H9 (cell line): Measurements from ENCODE around the gene TEX22. TPM values are rescaled to one million over a fixed set of nuclear protein-coding genes. Genes with fewer than 3 reads are reported as not detected.

ENCODE experiments used
- DNase-seq: peaks from one replicate; pipeline ENCODE4 v3.0.0-alpha.2; 2017
- H2AFZ ChIP-seq: one replicate; pipeline ENCODE4 v1.6.1; 2013; ENCODE audit warnings: mild to moderate bottlenecking, low read length, control low read depth, moderate library complexity
- H2AK5ac ChIP-seq: 2 replicates; pipeline ENCODE4 v1.6.1; 2013; ENCODE audit warnings: low read length, control low read depth, mixed read lengths; ENCODE audit not compliant: insufficient read length
- H2BK120ac ChIP-seq: one replicate; pipeline ENCODE4 v1.6.1; 2013; ENCODE audit warnings: low read depth, mild to moderate bottlenecking, low read length, control low read depth, inconsistent platforms; ENCODE audit not compliant: poor library complexity, severe bottlenecking
- H2BK12ac ChIP-seq: 2 replicates; pipeline ENCODE4 v1.6.1; 2013; ENCODE audit warnings: low read length, control low read depth, mixed read lengths, low read depth; ENCODE audit not compliant: insufficient read length
- H2BK15ac ChIP-seq: 2 replicates; pipeline ENCODE4 v1.6.1; 2013; ENCODE audit warnings: low read depth, low read length, control low read depth
- H2BK20ac ChIP-seq: one replicate; pipeline ENCODE4 v1.6.1; 2013; ENCODE audit warnings: low read depth, mild to moderate bottlenecking, low read length, control low read depth, inconsistent platforms; ENCODE audit not compliant: poor library complexity, severe bottlenecking
- H2BK5ac ChIP-seq: 2 replicates; pipeline ENCODE4 v1.6.1; 2013; ENCODE audit warnings: low read length, control low read depth, mixed read lengths; ENCODE audit not compliant: insufficient read length
- H3K14ac ChIP-seq: 2 replicates; pipeline ENCODE4 v1.6.1; 2013; ENCODE audit warnings: low read length, control low read depth; ENCODE audit not compliant: insufficient read depth
- H3K18ac ChIP-seq: 2 replicates; pipeline ENCODE4 v1.6.1; 2013; ENCODE audit warnings: low read depth, mild to moderate bottlenecking, mixed read lengths, low read length, control low read depth; ENCODE audit not compliant: insufficient read length
- H3K23ac ChIP-seq: 2 replicates; pipeline ENCODE4 v1.6.1; 2013; ENCODE audit warnings: low read length, control low read depth, mixed read lengths, low read depth; ENCODE audit not compliant: insufficient read length
- H3K23me2 ChIP-seq: 2 replicates; pipeline ENCODE4 v1.6.1; 2013; ENCODE audit warnings: low read depth, mild to moderate bottlenecking, mixed read lengths, low read length, control low read depth; ENCODE audit not compliant: insufficient read length, poor library complexity, severe bottlenecking
- H3K27ac ChIP-seq: 2 replicates; pipeline ENCODE4 v1.5.1; 2013; ENCODE audit warnings: low read length, control low read depth, mixed read lengths, low read depth; ENCODE audit not compliant: insufficient read length
- H3K27me3 ChIP-seq: 2 replicates; pipeline ENCODE4 v1.6.1; 2013; ENCODE audit warnings: low read length, control low read depth, inconsistent platforms; ENCODE audit not compliant: insufficient read depth
- H3K4ac ChIP-seq: 2 replicates; pipeline ENCODE4 v1.6.1; 2013; ENCODE audit warnings: low read depth, mild to moderate bottlenecking, control low read depth, inconsistent platforms, low read length, moderate library complexity
- H3K4me1 ChIP-seq: 2 replicates; pipeline ENCODE4 v1.6.1; 2013; ENCODE audit warnings: low read length, control low read depth, inconsistent platforms; ENCODE audit not compliant: insufficient read depth
- H3K4me2 ChIP-seq: 2 replicates; pipeline ENCODE4 v1.6.1; 2013; ENCODE audit warnings: low read length, control low read depth, mixed read lengths; ENCODE audit not compliant: insufficient read length, insufficient read depth
- H3K56ac ChIP-seq: 2 replicates; pipeline ENCODE4 v1.6.1; 2013; ENCODE audit warnings: low read depth, mild to moderate bottlenecking, mixed read lengths, low read length, control low read depth; ENCODE audit not compliant: insufficient read length
- H3K79me1 ChIP-seq: 2 replicates; pipeline ENCODE4 v1.6.1; 2013; ENCODE audit warnings: low read depth, mild to moderate bottlenecking, moderate library complexity, low read length, control low read depth, inconsistent platforms; ENCODE audit not compliant: insufficient read depth, poor library complexity, severe bottlenecking
- H3K79me2 ChIP-seq: 2 replicates; pipeline ENCODE4 v1.6.1; 2013; ENCODE audit warnings: low read length, control low read depth, inconsistent platforms; ENCODE audit not compliant: insufficient read depth
- H3K9ac ChIP-seq: 2 replicates; pipeline ENCODE4 v1.6.1; 2013; ENCODE audit warnings: low read length, control low read depth, mixed read lengths; ENCODE audit not compliant: insufficient read length; ENCODE audit errors: extremely low read depth
- H3K9me3 ChIP-seq: one replicate; pipeline ENCODE4 v1.6.1; 2013; ENCODE audit warnings: low read depth, low read length, inconsistent platforms; ENCODE audit not compliant: control insufficient read depth
- H3T11ph ChIP-seq: one replicate; pipeline ENCODE4 v1.6.1; 2013; ENCODE audit warnings: mild to moderate bottlenecking, low read length, control low read depth, inconsistent platforms
- H4K20me1 ChIP-seq: one replicate; pipeline ENCODE4 v1.6.1; 2013; ENCODE audit not compliant: control insufficient read depth, insufficient read length, insufficient read depth
- H4K5ac ChIP-seq: 2 replicates; pipeline ENCODE4 v1.6.1; 2013; ENCODE audit warnings: low read depth, mild to moderate bottlenecking, mixed read lengths, low read length, control low read depth; ENCODE audit not compliant: insufficient read length
- H4K8ac ChIP-seq: replicated peaks from 2 replicates; pipeline ENCODE4 v1.6.1; 2013; ENCODE audit warnings: low read length, control low read depth, mixed read lengths, low read depth; ENCODE audit not compliant: insufficient read length
- H4K91ac ChIP-seq: 2 replicates; pipeline ENCODE4 v1.6.1; 2013; ENCODE audit warnings: low read depth, mild to moderate bottlenecking, moderate library complexity, mixed read lengths, low read length, control low read depth; ENCODE audit not compliant: insufficient read length
- H3K27ac Mint-ChIP-seq, 3 experiments: 2 replicates in 2 of 3; 3 replicates in 1 of 3; pipeline ENCODE4 v1.8.0; 2020 to 2021; ENCODE audit warnings: mixed read lengths in 3 of 3, mild to moderate bottlenecking in 1 of 3, moderate library complexity in 1 of 3
- H3K27me3 Mint-ChIP-seq: 2 replicates; pipeline ENCODE4 v1.8.0; 2021; ENCODE audit warnings: low read depth, mild to moderate bottlenecking, moderate library complexity, mixed read lengths
- H3K36me3 Mint-ChIP-seq, 3 experiments: 2 replicates in 2 of 3; 3 replicates in 1 of 3; pipeline ENCODE4 v1.8.0; 2020 to 2021; ENCODE audit warnings: low read depth in 3 of 3, mixed read lengths in 3 of 3; ENCODE audit not compliant: insufficient read depth in 1 of 3
- H3K4me1 Mint-ChIP-seq, 2 experiments: 2 replicates each; pipeline ENCODE4 v1.8.0; 2020; ENCODE audit warnings: mixed read lengths in 2 of 2
- H3K4me3 Mint-ChIP-seq, 2 experiments: 2 replicates in 1 of 2; 3 replicates in 1 of 2; pipeline ENCODE4 v1.8.0; 2020 to 2021; ENCODE audit warnings: mild to moderate bottlenecking in 2 of 2, mixed read lengths in 2 of 2, moderate library complexity in 1 of 2
- H3K9me3 Mint-ChIP-seq, 2 experiments: 2 replicates in 1 of 2; 3 replicates in 1 of 2; pipeline ENCODE4 v1.8.0; 2020; ENCODE audit warnings: mild to moderate bottlenecking in 2 of 2, mixed read lengths in 2 of 2, moderate library complexity in 1 of 2
- WGBS: extraction: QIAGEN DNeasy Blood & Tissue Kit; methylation state at CpG from one replicate; pipeline ENCODE4 v1.1.7; 2013; ENCODE audit warnings: missing lambda C conversion rate, low lambda C conversion rate, mixed read lengths; ENCODE audit not compliant: insufficient read length; ENCODE audit errors: extremely low coverage; 5-methylcytosine and 5-hydroxymethylcytosine counted together
- total RNA-seq: library from RNA; stranded (reverse); gene quantifications from 2 replicates; pipeline ENCODE4 v1.2.1, GENCODE V29; 2021
- TF ChIP-seq, protein P1 (sequence below): fragments of 200-600 bp; sonication (generic); conservative IDR thresholded peaks from 3 replicates; pipeline ENCODE4 v1.8.0; 2021; ENCODE audit warnings: antibody characterized with exemption, mild to moderate bottlenecking

Gene TEX22
- total RNA-seq, 1 experiment from 2014 or later = 0.83 TPM

GRCh38 chr14:105349992-105350391 lies 48.3 kb upstream of the TEX22 start:
- no peaks in the 10 kb centered on the region for H4K20me1 ChIP-seq
- no peak overlapping the region for H2BK12ac ChIP-seq
- H3K9me3 Mint-ChIP-seq = peaks cover 6% of the 10 kb centered on the region in 2 experiments; a peak in 2 of 5 replicates
- H3T11ph ChIP-seq = no peak overlapping the region
- H3K9me3 ChIP-seq = no peaks in the 10 kb centered on the region
- peaks cover 8 to 12% of the 10 kb centered on the region in 2 experiments for H3K4me1 Mint-ChIP-seq
- H3K23me2 ChIP-seq = no peaks in the 10 kb centered on the region
- no peak overlapping the region for H3K4me2 ChIP-seq
- H2BK5ac ChIP-seq = no peak overlapping the region
- no peak overlapping the region; a peak in 1 of 7 replicates for H3K27ac Mint-ChIP-seq
- peaks cover 5 to 7% (median 5%) of the 10 kb centered on the region in 3 experiments; a peak in 6 of 7 replicates for H3K36me3 Mint-ChIP-seq
- no peaks in the 10 kb centered on the region for H3K79me1 ChIP-seq
- no peaks in the 10 kb centered on the region for H3K27me3 Mint-ChIP-seq
- H4K5ac ChIP-seq = no peak overlapping the region
- no CpG with 5 or more reads among the region's 11 CpGs for WGBS
- no peak overlapping the region for H4K91ac ChIP-seq
- H3K4me3 Mint-ChIP-seq = no peak overlapping the region
- no peak for DNase-seq
- no peak overlapping the region for H2BK120ac ChIP-seq
- no peak overlapping the region for H3K4ac ChIP-seq
- H3K18ac ChIP-seq = no peak overlapping the region
- no peak overlapping the region for H2BK20ac ChIP-seq
- no peak overlapping the region for H4K8ac ChIP-seq
- H3K79me2 ChIP-seq = peaks cover 3% of the 10 kb centered on the region; the same call in 1 of the 2 replicates
- no peaks in the 10 kb centered on the region for H3K4me1 ChIP-seq
- no peak overlapping the region for H2BK15ac ChIP-seq
- no peak overlapping the region for H3K14ac ChIP-seq
- TF ChIP-seq, protein P1, sequence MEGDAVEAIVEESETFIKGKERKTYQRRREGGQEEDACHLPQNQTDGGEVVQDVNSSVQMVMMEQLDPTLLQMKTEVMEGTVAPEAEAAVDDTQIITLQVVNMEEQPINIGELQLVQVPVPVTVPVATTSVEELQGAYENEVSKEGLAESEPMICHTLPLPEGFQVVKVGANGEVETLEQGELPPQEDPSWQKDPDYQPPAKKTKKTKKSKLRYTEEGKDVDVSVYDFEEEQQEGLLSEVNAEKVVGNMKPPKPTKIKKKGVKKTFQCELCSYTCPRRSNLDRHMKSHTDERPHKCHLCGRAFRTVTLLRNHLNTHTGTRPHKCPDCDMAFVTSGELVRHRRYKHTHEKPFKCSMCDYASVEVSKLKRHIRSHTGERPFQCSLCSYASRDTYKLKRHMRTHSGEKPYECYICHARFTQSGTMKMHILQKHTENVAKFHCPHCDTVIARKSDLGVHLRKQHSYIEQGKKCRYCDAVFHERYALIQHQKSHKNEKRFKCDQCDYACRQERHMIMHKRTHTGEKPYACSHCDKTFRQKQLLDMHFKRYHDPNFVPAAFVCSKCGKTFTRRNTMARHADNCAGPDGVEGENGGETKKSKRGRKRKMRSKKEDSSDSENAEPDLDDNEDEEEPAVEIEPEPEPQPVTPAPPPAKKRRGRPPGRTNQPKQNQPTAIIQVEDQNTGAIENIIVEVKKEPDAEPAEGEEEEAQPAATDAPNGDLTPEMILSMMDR = no peak
- no peak overlapping the region for H3K23ac ChIP-seq
- H2AK5ac ChIP-seq = no peak overlapping the region
- no peak overlapping the region for H2AFZ ChIP-seq
- H3K27ac ChIP-seq = no peak overlapping the region
- H3K27me3 ChIP-seq = no peaks in the 10 kb centered on the region
- H3K9ac ChIP-seq = no peak overlapping the region
- no peak overlapping the region for H3K56ac ChIP-seq
